Activated naive CD4-positive, alpha-beta T cell treated with anti-CD3 and anti-CD28 coated beads, Interleukin-2, amount 50 U/mL, for 72 hours (primary cell): ENCODE data around the gene RHOT2. TPM values are rescaled to one million over a fixed set of nuclear protein-coding genes. Genes with fewer than 3 reads are reported as not detected.

Experiments used
- ATAC-seq, 2 donors: fragments of 150-1000 bp; cut with Tn5 transposase; 2 replicates each; pipeline ENCODE4 v1.10.0; 2021; ENCODE audit warnings: mild to moderate bottlenecking in 2 of 2, moderate library complexity in 2 of 2
- DNase-seq, 2 donors: peaks; one replicate each; pipeline ENCODE4 v3.0.0; 2021 to 2022; ENCODE audit warnings: low spot score in 2 of 2
- H3K27ac Mint-ChIP-seq, 2 donors: one replicate each; pipeline ENCODE4 v1.8.0; 2022; ENCODE audit warnings: mild to moderate bottlenecking in 2 of 2, mixed read lengths in 2 of 2
- H3K36me3 Mint-ChIP-seq, 2 donors: one replicate each; pipeline ENCODE4 v1.8.0; 2022; ENCODE audit warnings: mixed read lengths in 2 of 2
- H3K9me3 Mint-ChIP-seq, 2 donors: one replicate each; pipeline ENCODE4 v1.8.0; 2022; ENCODE audit warnings: mixed read lengths in 2 of 2
- total RNA-seq, 2 donors: library from RNA; stranded (reverse); gene quantifications; one replicate each; pipeline ENCODE4 v1.2.3, GENCODE V29; 2022

Gene RHOT2
- total RNA-seq, 2 donors from 2014 or later, result 112 to 118 TPM

DNA sequence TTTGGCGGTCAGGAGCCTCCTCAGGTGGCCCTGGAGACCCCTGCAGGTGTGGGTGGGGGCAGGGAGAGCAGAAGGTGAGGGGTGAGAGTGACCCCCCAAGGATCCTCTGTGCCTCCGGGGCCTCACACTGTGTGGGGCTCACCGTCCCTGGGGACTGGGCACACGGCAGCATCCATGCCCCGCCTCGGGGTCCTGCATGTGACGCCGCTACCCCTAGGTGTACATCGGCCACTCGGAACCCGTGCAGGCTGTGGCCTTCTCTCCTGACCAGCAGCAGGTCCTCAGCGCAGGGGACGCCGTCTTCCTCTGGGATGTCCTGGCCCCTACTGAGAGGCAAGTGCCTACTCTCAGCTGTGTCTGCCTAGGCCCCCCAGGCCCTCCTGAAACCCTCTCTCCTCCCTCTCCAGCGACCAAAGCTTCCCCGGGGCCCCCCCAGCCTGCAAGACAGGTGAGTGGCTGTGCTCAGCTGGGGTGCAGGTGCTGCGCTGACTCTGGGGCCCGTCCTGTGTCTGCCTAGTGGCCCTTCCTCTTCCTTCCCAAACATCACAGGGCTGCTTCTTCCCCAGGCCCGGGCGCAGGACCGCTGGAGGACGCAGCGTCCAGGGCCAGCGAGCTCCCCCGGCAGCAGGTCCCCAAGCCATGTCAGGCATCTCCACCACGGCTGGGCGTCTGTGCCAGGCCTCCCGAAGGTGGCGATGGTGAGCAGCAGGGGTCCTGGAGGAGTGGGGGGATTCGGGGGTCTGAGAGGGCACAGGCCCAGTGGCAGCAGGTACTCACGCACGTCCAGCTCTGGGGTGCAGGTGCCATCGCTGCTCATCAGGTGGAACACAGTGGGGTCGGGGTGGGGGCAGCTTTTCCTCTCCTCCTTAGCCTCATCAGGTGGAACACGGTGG, 9.0 kb upstream of the RHOT2 start:
- DNase-seq, result no peak
- ATAC-seq, result no peak
- Mint-ChIP-seq H3K36me3 (no peaks in the 10 kb centered on the region), H3K9me3 (no peaks in the 10 kb centered on the region), H3K27ac (no peak overlapping the region)

GRCh38 chr16:659618-660017, 8.3 kb upstream of the RHOT2 start:
- no peak for DNase-seq
- Mint-ChIP-seq H3K9me3 (no peaks in the 10 kb centered on the region), H3K36me3 (no peaks in the 10 kb centered on the region), H3K27ac (no peak overlapping the region)
- ATAC-seq, result peak in 1 of 2 donors; percentile 7

- DNase-seq (no peak), ATAC-seq (peak in 1 of 2 donors; percentile 6)
- Mint-ChIP-seq H3K36me3 (no peaks in the 10 kb centered on the region), H3K9me3 (no peaks in the 10 kb centered on the region), H3K27ac (no peak overlapping the region)
Observed at GRCh38 chr16:660132-660458, 7.8 kb upstream of the RHOT2 start.

GRCh38 chr16:660459-661183, 7.3 kb upstream of the RHOT2 start:
- no peak overlapping the region for H3K27ac Mint-ChIP-seq
- H3K9me3 Mint-ChIP-seq, result no peaks in the 10 kb centered on the region
- no peaks in the 10 kb centered on the region for H3K36me3 Mint-ChIP-seq
- peak in 1 of 2 donors; percentile 71 for DNase-seq
- peak; percentile 75 to 76 for ATAC-seq

DNA sequence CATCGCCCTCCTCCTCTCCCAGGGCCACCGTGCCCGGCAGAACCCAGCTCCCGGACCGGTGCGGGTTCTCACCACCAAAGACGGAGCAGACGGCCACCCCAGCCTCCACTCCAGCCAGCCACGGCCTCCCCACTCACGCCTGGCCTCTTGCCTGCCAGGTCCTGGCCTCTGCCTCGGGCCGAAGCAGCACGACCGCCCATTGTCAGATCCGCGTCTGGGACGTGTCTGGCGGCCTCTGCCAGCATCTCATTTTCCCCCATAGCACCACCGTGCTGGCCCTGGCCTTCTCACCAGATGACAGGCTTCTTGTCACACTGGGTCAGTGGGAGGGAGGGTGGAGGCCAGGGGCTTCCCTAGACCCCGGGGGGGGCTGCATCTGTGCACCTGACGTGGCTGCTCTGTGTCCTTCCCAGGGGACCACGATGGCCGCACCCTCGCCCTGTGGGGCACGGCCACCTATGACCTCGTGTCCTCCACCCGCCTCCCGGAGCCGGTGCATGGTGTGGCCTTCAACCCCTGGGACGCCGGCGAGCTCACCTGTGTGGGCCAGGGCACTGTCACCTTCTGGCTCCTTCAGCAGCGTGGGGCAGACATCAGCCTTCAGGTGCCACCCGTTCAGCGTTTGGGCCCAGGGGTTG, 6.6 kb upstream of the RHOT2 start:
- ATAC-seq (peak; percentile 4 to 7), DNase-seq (no peak)
- Mint-ChIP-seq H3K27ac (no peak overlapping the region), H3K9me3 (no peaks in the 10 kb centered on the region), H3K36me3 (no peaks in the 10 kb centered on the region)

DNA sequence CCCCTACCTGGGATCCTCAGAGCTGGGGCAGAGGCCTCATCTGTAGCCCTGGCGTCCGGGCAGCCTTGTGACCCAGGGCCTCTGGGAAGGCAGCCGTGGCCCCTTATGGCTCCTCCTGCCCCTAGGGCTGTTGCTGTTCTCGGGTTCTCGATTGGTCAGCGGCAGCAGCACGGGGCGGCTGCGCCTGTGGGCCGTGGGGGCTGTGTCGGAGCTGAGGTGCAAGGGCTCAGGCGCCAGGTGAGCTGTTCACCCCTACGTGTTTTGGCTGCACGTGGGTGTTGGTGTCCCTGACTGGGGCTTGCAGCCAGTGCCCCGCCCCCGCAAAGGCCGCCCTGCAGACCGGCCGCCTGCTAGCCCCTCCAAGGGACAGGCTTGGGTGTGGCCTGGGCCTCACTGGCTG, 5.8 kb upstream of the RHOT2 start:
- Mint-ChIP-seq H3K9me3 (no peaks in the 10 kb centered on the region), H3K27ac (no peak overlapping the region), H3K36me3 (no peaks in the 10 kb centered on the region)
- DNase-seq (no peak), ATAC-seq (no peak)

GRCh38 chr16:662597-662996, 5.3 kb upstream of the RHOT2 start:
- Mint-ChIP-seq H3K27ac (no peak overlapping the region), H3K36me3 (no peaks in the 10 kb centered on the region), H3K9me3 (no peaks in the 10 kb centered on the region)
- DNase-seq (no peak), ATAC-seq (no peak)

- H3K27ac Mint-ChIP-seq, result peak overlapping the region in 1 of 2 donors; percentile 87
Observed at GRCh38 chr16:666572-666971, 1.4 kb upstream of the RHOT2 start.

GRCh38 chr16:667113-667779, 686 bp upstream of the RHOT2 start:
- Mint-ChIP-seq H3K27ac (peak overlapping the region; percentile 87), H3K9me3 (no peaks in the 10 kb centered on the region), H3K36me3 (no peaks in the 10 kb centered on the region)
- DNase-seq, result no peak
- no peak for ATAC-seq

More at GRCh38 chr16:666572-666971, 1.4 kb upstream of the RHOT2 start:
- no peaks in the 10 kb centered on the region for H3K36me3 Mint-ChIP-seq
- DNase-seq (no peak), ATAC-seq (no peak)
- H3K9me3 Mint-ChIP-seq, result no peaks in the 10 kb centered on the region

GRCh38 chr16:668519-669171, 713 bp downstream of the RHOT2 start:
- H3K9me3 Mint-ChIP-seq, result no peaks in the 10 kb centered on the region
- peak overlapping the region; percentile 55 to 87 for H3K27ac Mint-ChIP-seq
- ATAC-seq (peak in 1 of 2 donors; percentile 1), DNase-seq (no peak)
- H3K36me3 Mint-ChIP-seq, result no peaks in the 10 kb centered on the region

DNA sequence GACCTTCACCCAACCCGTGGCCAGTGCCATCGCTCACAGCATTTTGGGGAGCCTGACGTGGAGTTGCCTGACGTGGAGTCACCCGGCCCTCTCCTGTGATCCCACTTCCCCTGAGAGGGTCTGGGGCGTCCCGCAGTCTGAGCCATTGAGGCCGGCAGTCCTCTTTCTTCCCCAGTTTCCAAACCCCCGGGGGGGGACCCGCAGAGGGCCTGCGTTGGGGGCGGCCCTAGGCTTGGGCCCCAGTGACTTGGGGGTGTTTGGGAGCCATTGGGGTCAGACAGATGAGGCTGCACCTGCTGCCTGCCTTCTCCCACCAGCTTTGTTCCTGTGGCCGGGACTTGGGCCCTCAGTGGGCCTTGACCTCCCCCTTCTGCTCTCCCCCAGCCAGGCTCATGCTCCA, 1.7 kb downstream of the RHOT2 start:
- H3K36me3 Mint-ChIP-seq, result no peaks in the 10 kb centered on the region
- H3K27ac Mint-ChIP-seq, result no peak overlapping the region
- DNase-seq (no peak), ATAC-seq (no peak)
- no peaks in the 10 kb centered on the region for H3K9me3 Mint-ChIP-seq

DNA sequence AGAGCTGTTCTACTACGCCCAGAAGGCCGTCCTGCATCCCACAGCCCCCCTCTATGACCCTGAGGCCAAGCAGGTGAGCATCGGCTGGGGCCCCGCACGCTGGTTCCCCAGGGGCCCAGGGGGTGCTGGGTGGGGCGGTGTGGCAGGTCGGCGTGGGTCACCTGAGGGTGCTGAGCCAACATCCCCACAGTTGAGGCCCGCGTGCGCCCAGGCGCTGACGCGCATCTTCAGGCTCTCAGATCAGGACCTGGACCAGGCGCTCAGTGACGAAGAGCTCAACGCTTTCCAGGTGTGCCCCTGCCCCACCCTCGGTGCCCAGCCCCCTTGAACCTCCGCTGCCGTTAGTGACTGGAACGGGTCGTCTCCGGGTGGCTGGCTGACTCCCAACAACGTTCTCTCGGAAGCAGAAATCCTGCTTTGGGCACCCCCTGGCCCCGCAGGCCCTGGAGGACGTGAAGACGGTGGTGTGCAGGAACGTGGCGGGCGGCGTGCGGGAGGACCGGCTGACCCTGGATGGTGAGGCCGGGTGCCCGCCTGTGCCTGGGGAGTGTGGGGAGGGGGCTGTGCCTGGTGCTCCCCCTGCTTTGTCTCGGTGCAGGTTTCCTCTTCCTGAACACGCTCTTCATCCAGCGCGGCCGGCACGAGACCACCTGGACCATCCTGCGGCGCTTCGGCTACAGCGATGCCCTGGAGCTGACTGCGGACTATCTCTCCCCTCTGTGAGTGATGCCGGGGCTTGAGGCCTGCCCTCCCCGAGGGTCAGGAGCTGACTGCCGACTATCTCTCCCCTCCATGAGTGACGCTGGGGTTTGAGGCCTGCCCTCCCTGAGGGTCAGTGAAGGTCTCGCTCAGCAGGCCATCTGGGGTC, 2.8 kb downstream of the RHOT2 start:
- H3K36me3 Mint-ChIP-seq, result no peaks in the 10 kb centered on the region
- DNase-seq (no peak), ATAC-seq (no peak)
- no peaks in the 10 kb centered on the region for H3K9me3 Mint-ChIP-seq
- H3K27ac Mint-ChIP-seq, result no peak overlapping the region

DNA sequence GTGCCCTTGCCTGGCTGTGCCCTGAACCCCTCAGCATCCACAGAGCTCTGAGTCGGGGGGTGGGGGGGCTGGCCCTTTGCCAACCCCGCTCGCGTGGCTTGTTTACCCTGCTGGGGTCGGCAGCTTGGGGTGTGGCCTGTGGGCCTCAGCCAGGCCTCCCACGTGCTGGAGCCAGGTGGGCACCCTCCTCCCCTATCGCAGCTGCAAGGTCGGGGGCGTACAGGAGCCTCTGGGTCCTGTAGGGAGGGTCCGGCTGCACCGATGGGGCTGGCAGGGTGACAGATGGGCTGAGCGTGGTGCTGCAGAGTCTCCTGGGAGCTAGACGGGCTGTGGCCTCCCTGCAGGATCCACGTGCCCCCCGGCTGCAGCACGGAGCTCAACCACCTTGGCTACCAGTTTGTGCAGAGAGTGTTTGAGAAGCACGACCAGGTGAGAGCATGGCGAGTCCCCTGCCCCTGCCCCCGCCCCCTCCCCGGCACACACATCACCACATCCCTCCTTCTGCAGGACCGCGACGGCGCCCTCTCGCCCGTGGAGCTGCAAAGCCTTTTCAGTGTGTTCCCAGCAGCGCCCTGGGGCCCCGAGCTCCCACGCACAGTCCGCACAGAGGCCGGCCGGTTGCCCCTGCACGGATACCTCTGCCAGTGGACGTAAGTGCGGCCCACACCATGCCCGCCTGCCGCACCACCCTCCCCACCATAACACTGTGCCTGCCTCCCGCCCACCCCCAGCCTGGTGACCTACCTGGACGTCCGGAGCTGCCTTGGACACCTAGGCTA, 3.6 kb downstream of the RHOT2 start:
- H3K27ac Mint-ChIP-seq, result no peak overlapping the region
- no peaks in the 10 kb centered on the region for H3K9me3 Mint-ChIP-seq
- H3K36me3 Mint-ChIP-seq, result no peaks in the 10 kb centered on the region
- DNase-seq, result no peak
- no peak for ATAC-seq

- Mint-ChIP-seq H3K36me3 (no peaks in the 10 kb centered on the region), H3K9me3 (no peaks in the 10 kb centered on the region), H3K27ac (no peak overlapping the region)
- DNase-seq (no peak), ATAC-seq (no peak)
Observed at GRCh38 chr16:672371-672770, 4.4 kb downstream of the RHOT2 start.

- H3K36me3 Mint-ChIP-seq, result no peaks in the 10 kb centered on the region
- no peaks in the 10 kb centered on the region for H3K9me3 Mint-ChIP-seq
- ATAC-seq (no peak), DNase-seq (no peak)
- H3K27ac Mint-ChIP-seq, result no peak overlapping the region
Observed at GRCh38 chr16:672851-673250, 4.9 kb downstream of the RHOT2 start.
